Fibroblast of peridontal ligament (primary cell): Measurements from ENCODE around the gene OGFOD3.
A peak's percentile ranks its signal among the peaks of the same experiment; 100 is the strongest.

Source experiments
- DNase-seq: peaks from one replicate; pipeline ENCODE4 v3.0.0-alpha.2; 2010; ENCODE audit errors: extremely low read depth

The OGFOD3 gene

DNA sequence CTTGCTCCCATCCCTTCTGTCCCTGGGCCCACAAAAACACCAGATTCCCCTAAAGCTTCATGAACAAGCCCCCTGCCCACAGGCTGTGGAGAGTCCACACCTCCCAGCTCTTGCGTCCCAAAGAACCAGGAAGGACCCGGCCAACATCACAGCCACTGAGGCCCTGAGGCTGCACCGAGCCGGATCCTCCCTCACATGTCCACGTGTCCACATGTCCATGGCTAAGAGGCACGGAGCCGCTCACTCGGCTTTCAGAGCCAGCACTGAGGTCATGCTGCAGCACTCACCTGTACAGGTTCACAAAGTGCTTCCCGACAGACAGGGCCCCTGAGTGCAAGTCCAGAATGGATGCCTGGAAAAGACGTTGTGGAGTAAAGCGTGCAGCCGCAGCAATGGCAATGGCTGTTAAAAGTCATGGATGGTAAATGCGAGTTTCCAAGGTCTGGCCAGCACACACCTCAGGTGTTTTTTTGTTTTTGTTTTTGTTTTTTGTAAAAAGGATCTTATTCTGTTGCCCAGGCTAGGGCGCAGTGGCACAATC is 12.2 kb downstream of the OGFOD3 start:
- no peak for DNase-seq

DNA sequence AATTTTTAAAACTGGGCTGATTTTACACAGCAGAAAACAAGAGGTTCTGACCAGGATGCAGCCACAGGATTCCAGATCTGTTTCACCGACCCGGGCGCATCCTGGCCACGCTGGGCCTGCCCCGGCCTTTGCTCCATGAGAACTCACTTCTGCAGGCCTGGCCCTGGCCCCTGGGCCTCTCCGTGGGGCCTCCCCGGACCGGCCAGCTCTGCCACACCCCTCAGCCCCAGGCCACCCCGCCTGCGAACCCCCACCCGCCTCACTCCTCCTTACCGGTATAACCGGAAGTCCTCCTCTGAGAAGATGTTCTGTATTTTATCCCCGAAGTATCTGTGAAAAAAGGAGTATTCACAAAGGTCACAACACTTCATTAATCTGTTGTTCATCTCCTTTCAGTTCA is 13.3 kb downstream of the OGFOD3 start:
- DNase-seq: no peak

DNA sequence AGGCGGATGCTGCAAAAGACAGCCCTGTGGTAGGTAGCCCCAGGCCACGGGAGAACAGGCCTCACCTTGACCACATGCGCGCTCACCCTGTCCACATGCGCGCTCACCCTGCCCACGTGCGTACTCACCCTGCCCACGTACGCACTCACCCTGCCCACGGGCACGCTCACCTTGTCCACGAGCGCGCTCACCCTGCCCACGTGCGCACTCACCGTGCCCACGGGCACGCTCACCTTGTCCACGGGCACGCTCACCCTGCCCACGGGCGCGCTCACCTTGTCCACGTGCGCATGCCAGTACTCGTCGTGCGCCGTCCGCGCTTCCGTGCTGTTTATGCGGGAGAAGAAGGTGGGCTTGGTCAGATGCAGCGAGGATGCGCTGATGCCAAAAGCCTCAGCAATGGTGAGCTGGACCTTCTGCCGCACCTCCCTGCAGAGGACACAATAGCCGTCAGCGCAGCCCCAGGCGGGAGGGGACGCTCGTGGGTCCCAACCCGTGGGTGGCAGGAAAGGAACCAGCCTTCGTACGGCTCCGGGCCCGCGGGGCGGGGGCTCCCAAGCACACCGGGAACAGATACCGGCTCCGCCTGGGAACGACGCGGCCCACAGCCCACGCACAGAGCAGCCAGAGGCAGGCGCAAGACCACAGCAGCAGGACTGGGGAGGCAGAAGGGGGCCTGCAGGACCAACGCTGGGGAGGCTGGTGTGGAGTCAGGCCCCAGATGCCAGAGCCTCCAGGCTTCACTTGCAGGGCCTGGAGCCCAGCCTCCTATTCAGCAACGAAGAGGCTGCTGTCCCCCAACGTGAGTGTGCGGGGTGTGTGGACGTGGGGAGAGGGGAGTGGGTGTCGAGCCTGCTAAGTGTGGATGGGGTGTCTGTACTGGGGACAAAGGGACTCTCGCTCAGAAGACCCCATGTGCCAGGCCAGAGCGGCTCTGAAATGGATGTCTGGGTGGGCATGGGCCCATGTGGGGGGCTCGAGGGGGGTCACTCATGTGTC is 14.4 kb downstream of the OGFOD3 start:
- DNase-seq: no peak

DNA sequence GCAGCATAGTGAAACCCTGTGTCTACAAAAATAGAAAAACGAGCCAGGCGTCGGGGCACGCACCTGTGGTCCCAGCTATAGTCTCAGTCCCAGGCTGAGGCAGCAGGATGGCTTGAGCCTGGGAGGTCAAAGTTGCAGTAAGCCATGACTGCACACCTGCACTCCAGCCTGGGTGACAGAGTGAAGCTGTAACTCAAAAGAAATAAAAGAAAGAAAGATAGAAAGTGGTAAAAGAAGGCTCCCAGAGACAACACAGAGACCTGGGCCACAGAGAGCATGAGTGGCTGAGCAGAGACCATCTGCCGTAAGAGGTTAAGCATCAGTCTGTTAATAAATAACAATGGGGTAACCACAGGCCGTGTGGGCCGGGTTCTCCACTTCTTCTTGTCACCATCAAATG is 15.5 kb downstream of the OGFOD3 start:
- DNase-seq: no peak

DNA sequence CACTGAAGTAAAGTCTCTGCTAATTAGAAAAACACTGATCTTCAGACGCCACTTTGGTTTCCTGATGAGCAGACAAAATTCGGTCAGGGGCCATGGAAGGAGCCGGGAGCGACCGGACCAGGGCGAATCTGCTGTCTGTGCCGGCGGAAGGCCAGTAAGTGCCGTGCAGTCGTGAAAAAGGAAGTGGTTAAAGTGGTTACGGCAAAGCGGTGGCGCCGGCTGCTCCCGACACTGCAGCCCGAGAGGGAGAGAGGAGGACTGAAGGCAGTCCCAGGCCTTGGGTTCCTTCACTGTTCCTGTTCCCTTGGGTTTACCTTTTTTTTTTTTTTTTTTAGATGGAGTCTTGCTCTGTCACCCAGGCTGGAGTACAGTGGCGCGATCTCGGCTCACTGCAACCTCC is 17.6 kb downstream of the OGFOD3 start:
- DNase-seq: no peak

DNA sequence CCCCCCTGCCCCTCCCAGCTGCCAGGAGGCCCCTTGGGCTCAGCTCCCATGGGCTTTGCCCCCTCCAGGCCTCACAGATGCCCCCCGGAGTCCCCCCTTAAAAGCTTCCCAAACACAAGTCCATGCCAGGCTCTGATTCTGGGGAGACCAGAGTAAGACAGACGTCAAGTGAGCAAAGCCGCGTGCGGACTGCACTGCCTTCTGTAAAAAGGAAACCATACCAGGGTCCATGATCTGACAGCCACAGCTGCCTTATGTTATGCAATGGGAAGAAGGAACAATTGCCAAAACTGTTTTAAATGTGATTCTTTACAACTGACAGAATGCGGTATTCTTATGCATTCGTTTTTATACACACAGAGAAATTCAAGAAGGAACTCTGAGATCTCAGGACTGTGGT is 18.2 kb downstream of the OGFOD3 start:
- no peak for DNase-seq

DNA sequence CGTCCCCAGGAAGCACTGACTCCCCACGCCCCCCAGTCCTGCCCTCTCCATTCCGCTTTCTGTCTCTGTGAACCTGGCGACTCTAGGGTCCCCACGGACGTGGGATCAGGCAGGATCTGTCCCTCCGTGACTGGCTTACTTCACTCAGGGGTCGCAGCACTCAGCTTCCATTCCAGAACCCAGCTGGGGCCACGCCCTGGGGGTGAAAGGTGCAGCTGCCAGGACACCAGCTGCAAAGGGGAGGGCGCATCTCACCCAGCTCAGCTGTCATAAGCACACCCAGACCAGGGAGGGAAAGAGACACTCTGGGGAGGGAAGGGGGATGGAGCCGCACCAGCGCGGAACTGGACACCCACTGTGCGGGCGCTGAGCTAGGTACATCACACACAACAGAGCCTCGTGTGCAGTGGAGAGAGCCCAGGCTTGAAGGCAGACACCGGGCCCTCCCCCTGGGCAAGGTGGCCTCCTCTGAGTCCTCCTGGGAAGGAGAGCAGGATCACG is 18.7 kb downstream of the OGFOD3 start:
- DNase-seq: no peak

DNA sequence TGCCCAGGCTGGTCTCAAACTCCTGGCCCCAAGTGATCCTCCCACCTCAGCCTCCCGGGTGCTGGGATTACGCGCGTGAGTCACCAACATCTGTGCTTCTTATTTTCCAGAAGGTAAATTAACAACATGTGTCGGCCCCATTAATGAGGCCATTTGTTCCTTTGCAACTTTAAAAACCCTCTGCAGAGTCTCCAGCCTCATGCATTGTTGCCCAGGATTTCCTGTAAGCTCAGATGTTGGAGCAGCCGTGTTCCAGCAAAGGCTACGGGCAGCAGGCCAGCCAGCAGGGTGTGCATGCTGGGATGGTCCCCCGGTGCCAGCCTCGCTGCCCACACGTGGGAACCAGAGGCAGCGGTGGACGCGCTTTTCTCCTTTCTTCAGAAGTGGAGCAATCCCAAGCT is 19.3 kb downstream of the OGFOD3 start:
- peak; percentile 94 for DNase-seq

DNA sequence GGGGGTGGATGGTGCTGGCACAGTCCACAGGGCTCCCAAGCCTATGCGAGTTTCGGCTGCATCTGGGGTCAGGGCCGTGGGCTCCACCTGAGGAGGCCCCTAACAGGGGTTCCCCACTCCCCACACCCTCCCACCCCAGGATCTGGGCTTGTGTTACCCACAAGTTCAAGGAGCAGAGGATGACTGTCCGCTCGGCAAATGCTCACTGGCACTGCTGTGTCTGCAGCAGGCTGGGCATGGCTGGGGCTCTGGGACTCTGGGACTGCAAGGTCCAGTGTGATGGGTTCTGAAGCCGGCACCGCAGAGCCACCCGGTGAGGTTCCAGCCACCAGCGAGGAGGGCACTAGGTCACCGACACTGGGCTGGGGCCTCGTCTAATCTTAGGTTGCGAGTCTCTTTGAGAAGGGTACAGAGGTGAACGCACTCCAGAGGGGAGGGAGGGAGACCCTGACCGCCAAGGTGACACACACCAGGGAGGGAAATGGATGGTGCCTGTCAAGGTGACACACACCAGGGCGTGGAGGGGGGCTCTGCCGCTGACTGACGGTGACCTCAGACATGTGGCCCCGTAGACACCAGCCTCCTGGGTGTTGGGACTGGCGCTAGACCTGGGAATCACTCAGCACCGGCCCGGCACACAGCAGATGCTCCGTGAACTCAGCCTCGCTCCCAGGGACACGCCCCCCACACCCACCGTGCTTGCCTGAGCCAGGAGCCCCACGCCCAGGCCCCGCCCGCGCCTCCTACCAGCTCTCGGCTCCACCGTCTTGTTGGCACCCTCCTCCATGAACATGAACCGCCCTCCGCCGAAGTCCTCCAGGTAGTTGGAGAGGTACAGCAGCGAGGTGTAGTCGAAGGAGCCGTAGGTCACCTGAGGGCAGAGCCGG is 20.7 kb downstream of the OGFOD3 start:
- DNase-seq: no peak

DNA sequence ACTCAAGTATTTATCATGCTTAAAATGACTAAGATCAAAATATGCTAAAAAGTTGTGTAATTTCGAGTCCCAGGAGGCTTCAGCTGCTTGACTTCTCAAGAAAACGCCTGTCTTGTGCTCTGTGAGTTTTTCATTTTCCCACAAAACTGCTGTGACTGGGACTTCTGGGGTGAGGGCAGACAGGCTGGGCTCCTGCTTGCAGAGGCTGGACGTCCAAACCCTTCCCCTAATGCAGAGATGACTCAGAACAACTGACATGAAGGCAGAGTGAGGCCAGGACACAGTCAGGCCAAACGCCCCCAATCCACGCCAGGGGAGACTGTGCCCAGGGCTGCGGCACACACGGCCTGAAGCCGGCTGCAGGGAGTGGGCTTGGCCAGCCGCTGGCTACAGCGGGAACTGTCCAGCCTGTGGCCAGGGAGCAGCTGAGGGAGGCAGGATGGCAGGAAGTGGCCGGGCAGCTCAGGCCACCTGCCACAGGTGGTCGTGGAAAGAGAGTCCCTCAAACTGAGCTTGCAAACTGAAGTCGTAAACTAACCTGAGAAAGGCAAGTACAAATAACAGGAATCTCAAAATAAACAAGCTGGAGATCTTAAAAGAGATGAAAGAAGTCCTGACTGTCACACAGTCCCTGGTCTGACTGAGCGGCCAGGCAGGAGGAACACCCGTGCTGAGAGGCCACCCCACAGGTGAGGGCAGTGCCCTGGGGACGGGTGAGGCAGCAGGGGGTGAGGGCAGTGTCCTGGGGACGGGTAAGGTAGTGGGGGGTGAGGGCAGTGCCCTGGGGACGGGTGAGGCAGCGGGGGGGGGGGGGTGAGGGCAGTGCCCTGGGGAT is 21.6 kb downstream of the OGFOD3 start:
- DNase-seq: peak; percentile 100

DNA sequence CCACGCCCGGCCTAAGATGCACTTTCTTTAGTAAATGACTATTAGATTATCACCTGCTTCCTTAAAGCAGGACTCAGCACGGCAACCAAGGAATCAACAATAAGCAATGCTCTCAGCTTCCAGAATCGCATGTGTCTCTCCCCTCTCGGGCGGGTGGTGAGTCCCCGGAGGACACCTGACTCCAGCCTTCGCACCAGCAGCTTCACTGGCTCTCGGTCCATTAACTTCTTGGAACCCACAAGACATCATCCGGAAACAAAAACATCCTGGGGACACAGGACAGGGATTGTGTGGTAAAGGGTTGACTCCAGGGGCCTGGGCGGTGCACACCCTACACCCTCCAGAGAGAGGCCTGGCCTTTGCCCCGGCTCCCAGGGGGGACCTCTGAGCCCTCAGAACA is 24.1 kb downstream of the OGFOD3 start:
- no peak for DNase-seq

DNA sequence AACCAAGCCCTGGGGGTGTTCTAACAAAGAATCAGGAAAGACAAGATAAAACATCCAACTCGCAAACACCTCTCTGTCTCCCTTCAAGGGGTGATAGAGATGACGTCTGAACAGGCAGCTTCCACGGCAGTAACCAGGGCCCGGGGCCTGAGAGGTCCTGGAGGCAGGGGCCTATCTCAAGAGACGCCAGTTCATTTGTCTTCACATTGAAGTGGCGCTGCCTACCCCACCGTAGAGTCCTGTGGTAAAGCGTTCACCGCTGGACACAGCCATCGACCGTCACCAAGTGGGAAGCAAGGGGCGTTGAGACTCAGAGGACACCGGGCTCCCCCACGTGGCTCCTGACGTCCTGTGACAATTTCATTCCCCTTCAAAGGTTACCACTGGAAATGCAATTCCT is 25.4 kb downstream of the OGFOD3 start:
- DNase-seq: no peak

DNA sequence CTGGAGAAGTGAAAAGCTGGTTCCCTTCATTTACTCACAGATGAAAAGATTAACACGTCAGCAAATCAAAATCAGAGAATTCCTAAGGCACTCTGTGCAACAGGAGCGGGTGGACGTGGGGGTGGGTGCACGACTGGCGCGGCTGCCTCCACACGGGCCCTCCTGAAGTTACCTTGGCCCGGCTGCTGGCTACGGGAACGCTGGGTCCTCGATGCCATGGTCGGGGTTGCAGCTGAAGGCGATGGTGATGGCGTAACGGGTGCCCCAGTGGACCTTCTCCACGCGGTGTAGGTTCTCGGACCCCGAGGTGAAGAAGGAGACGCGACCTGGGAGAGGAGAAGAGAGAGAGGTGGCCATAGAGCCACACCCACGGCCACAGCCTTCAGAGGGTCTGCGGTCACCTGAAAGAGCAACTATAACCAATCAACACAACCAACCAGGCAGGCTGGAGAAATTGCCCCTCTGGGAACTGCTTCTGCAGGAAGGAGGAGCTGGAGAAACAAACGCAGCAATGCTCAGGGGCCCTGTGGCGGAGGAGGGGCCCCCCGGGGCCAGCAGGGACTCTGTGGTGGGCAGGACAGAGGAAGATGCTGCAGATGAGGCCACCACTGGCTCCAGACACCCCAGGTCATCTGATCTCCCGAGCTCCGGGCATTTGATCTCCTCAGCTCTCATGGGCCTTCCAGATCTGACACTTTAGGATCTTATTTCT is 26.0 kb downstream of the OGFOD3 start:
- DNase-seq: no peak

DNA sequence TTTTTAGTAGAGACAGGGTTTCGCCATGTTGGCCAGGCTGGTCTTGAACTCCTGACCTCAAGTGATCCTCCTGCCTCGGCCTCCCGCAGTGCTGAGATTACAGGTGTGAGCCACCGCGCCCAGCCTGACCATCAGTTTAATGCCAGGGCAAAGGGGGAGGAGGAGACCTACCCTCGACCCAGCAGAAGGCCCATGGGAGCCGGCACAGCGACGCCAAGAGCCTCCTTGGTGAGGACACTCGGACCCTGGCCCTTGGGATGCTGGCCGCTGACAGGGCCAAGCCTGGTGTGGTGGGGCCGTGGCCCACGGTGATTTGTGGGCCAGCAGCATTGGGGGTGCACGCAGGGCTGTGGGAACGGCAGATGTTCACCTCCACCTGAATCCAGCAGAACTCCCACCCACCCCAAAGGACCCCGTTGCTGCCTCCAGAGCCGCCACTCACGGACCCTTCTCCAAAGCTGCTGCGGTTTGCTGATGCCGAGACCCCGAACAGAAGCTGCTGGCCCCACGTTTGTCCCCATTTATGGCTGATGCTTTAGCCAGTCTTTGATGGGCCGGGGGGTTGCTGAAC is 26.8 kb downstream of the OGFOD3 start:
- no peak for DNase-seq

DNA sequence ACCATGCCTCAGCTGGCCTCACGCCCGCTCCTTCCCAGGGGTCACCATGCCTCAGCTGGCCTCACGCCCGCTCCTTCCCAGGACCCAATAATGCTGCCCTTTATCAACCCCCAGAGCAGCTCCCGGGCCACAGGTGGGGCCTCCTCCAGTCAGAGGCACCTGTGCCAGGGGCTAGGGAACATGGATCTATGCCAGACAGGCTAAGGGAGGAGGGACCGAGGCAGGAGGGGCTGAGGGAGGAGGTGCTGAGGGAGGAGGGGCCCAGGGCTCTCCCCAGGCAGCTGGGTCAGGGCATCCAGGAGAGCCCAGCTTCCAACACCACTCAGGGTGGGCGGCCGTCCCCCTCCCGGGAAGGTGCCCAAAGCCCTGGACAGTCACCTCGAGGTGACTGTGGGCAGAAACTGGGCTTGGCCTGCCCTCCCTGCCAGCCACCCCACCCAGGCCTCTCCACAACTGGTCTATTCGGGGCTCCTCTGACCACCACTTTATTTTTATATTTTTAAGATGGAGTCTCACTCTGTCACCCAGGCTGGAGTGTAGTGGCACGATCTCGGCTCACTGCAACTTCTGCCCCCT is 27.4 kb downstream of the OGFOD3 start:
- no peak for DNase-seq

DNA sequence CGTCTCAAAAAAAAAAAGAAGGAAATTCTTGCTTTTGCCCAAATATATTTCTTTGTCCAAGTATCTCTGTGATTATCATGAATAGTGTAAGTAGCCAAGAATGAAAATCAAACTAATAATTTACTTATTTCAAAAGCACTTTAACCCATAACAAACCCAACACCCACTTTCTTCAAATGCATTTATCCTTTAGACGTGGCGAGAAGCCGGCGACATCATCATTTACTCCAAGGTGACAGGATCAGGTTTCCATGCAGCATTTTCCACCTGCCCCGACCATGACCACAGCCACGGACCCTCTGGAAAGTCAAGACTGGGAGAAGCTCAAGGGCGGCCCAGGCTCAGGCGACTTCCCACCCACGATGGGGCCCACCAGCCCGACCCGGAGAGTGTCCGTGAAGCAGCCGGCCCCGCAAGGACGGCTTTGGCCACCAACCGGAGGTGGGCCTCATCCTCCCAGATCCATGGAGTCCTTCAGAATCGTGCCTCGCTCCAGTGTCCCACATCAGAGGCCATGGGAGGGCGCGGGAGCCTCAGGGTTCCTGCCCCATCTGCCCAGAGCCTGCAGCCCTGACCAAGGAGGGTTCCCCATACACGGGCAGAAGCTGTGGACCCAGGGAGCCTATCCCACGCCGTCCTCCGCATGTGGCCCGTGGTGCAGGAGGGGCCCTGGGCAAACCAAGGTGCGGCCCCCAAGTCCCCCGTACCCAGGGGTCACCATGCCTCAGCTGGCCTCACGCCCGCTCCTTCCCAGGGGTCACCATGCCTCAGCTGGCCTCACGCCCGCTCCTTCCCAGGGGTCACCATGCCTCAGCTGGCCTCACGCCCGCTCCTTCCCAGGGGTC is 28.1 kb downstream of the OGFOD3 start:
- DNase-seq: no peak

DNA sequence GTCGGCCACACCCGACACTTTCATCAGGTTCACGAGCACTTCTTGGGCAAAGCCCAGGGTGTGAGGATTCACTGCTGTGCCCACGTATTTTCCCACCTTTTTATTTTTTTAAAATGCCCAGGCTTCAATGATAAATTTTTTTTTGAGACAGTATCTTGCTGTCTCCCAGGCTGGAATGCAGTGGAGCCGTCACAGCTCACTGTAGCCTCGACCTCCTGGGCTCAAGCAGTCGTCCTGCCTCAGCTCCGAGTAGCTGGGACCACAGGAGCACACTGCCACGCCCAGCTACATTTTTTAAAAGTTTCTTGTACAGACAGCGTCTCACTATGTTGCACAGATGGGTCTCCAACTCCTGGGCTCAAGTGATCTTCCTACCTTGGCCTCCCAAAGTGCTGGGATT is 29.0 kb downstream of the OGFOD3 start:
- no peak for DNase-seq

DNA sequence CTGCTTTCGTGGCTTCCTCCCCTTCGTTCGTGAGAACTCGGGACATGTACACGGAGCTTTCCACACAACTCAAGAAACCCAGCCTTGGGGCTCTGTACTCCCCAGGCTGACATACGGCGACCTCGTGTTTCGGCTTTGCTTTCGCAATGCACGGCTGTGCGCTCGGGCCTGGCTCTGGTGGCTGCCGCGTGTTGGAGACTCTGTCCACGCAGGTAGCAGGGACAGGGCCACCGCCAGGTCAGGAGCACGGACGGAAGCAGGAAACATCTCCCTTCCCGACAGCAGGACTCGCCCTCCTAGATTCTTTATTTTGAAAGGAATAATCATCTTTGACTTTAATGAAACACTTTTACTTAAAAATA is 29.5 kb downstream of the OGFOD3 start:
- DNase-seq: no peak
